ENCODE data around the gene KCNAB1.
A peak's percentile ranks its signal among the peaks of the same experiment; 100 is the strongest.

The KCNAB1 gene

GRCh38 chr3:156140001-156140595 lies 19.7 kb downstream of the KCNAB1 start:
- no peak for DNase-seq (ENCODE audit: low read depth)

GRCh38 chr3:156142702-156143101 lies 22.3 kb downstream of the KCNAB1 start:
- peak; percentile 71 for DNase-seq (ENCODE audit: low read depth)

GRCh38 chr3:156143136-156143535 lies 22.8 kb downstream of the KCNAB1 start:
- DNase-seq (ENCODE audit: low read depth) = no peak

- DNase-seq (ENCODE audit: low read depth) = no peak
Observed at GRCh38 chr3:156144060-156144459, 23.7 kb downstream of the KCNAB1 start.

GRCh38 chr3:156145866-156146265 lies 25.5 kb downstream of the KCNAB1 start:
- DNase-seq (ENCODE audit: low read depth) = no peak

GRCh38 chr3:156148345-156148945 lies 28.1 kb downstream of the KCNAB1 start:
- DNase-seq (ENCODE audit: low read depth) = peak; percentile 7

GRCh38 chr3:156148946-156149381 lies 28.6 kb downstream of the KCNAB1 start:
- DNase-seq (ENCODE audit: low read depth) = peak; percentile 31

- no peak for DNase-seq (ENCODE audit: low read depth)
Observed at GRCh38 chr3:156149876-156150275, 29.5 kb downstream of the KCNAB1 start.

GRCh38 chr3:156150434-156151066 lies 30.2 kb downstream of the KCNAB1 start:
- peak; percentile 63 for DNase-seq (ENCODE audit: low read depth)

GRCh38 chr3:156151824-156152428 lies 31.5 kb downstream of the KCNAB1 start:
- DNase-seq (ENCODE audit: low read depth) = peak; percentile 69

GRCh38 chr3:156158656-156159295 lies 38.4 kb downstream of the KCNAB1 start:
- DNase-seq (ENCODE audit: low read depth) = no peak

GRCh38 chr3:156160647-156161046 lies 40.3 kb downstream of the KCNAB1 start:
- DNase-seq (ENCODE audit: low read depth) = no peak

GRCh38 chr3:156161172-156161571 lies 40.8 kb downstream of the KCNAB1 start:
- peak; percentile 16 for DNase-seq (ENCODE audit: low read depth)

GRCh38 chr3:156163848-156164247 lies 43.5 kb downstream of the KCNAB1 start:
- DNase-seq (ENCODE audit: low read depth) = no peak

- DNase-seq (ENCODE audit: low read depth) = no peak
Observed at GRCh38 chr3:156166808-156167207, 46.4 kb downstream of the KCNAB1 start.

GRCh38 chr3:156170571-156170970 lies 50.2 kb downstream of the KCNAB1 start:
- no peak for DNase-seq (ENCODE audit: low read depth)

- DNase-seq (ENCODE audit: low read depth) = no peak
Observed at GRCh38 chr3:156171281-156172267, 51.2 kb downstream of the KCNAB1 start.

GRCh38 chr3:156172536-156172935 lies 52.2 kb downstream of the KCNAB1 start:
- no peak for DNase-seq (ENCODE audit: low read depth)

- peak; percentile 69 for DNase-seq (ENCODE audit: low read depth)
Observed at GRCh38 chr3:156174229-156174847, 54.0 kb downstream of the KCNAB1 start.

GRCh38 chr3:156175570-156175969 lies 55.2 kb downstream of the KCNAB1 start:
- no peak for DNase-seq (ENCODE audit: low read depth)

- no peak for DNase-seq (ENCODE audit: low read depth)
Observed at GRCh38 chr3:156176048-156176447, 55.7 kb downstream of the KCNAB1 start.

Data from EH (cell line).